Measurements from ENCODE around the gene STK17A.
"Not testable (repeated sequence)": the region's sequence is repeated elsewhere in the genome, so short reads cannot be mapped to it uniquely, and the experiment has no call there.

Gene STK17A

GRCh38 chr7:43602256-43602655, 19.3 kb downstream of the STK17A start:
- no peak for DNase-seq

DNA sequence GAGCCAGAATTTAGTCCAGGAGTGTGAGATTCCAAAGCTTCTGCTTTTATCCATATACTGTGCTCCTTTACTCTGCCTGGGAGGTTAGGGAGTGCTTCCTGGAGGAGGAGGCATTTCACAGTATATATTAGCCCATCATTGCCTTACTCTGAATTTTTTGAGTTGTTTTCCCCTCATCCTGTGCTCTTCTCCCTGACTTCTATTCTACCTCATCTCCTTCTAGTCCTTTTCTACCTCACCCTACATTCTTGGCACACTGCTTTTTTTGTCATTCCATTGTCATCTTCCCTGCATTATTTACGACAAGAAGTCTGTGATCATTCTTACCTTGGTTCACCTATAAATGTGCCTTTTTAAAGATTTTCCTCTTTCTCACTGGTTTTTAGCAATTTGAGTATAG, 21.3 kb downstream of the STK17A start:
- no peak for DNase-seq

DNA sequence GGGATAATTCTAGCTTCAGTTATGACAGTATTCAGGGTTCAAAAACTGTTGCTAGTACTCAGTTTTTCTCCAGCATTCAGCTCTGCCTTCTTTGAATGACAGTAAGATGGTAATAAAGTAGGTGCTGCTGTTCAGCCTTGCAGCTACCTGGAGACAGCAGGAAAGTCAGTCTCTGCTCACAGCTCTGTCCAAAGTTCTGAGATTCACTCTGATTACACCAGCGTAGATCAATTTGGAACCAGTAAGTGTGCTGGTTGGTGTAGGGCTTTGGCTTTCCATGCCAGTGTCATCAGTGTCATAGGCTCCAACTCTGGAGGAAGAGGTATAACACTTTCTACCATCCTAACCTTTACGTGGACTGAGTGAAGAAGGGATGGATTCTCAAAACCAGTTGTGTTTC, 26.2 kb downstream of the STK17A start:
- no peak for DNase-seq

- no peak for DNase-seq
Observed at GRCh38 chr7:43612128-43612527, 29.2 kb downstream of the STK17A start.

DNA sequence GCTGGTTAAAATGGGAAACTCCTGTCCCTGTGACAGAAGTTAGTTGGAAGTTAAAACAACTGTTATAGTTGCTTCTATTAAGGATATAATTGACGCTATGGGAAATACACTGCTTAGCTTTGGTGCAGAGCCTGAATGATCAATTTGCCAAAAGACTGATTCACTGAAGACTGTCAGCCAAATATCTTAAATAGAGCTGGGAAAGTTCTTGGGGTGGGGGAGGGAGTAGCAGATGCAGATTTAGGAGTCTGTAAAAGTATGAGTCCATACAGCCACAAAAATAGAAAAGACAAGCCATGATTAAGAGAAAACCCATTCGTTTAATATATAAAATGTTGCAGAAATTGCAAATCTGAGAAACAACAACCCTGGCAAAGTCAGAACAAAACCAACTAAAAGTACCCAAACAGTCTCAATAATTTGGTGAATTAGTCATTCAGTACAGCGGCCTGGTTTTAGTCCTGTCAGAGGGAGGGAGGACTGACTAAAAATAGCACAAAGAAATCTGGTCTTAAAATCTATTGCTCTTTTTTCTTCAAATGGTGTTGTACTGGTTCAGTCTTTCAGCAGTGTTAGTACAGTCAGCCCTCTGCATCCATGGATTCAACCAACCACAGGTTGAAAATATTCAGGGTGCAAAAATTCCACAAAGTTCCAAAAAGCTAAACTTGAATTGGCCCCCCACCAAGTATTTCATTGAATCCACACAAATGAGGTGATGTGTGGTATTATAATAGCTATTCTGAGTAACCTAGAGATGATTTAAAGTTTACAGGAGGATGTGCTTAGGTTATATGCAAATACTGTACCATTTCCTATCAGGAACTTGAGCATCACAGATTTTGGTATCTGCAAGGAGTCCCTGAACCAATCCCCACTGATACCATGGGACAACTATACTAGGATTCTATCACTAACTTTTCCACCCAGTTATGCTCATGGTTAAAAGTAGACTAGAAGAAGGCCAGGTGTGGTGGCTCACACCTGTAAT, 30.0 kb downstream of the STK17A start:
- no peak for DNase-seq

- DNase-seq = no peak
Observed at GRCh38 chr7:43615558-43616145, 32.7 kb downstream of the STK17A start.

DNA sequence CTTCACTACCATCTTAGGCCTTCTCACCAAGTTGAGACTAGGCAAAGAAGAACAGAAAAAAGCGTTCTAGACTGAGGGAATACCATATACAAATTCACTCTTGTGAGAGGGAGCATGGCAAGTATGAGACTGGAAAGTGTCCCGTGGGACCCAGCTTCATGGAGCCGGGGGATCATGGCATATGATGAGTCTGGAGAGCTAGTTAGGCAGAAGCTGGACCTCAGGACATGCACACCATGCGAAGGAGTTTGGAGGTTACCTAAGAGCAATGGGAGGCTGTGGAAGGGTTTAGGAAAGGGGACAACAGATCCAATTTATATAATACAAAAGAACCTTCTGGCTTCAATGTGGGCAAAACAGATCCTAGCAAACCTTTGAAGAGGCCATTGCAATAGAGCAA, 34.1 kb downstream of the STK17A start:
- no peak for DNase-seq

- no peak for DNase-seq
Observed at GRCh38 chr7:43618073-43618472, 35.2 kb downstream of the STK17A start.

DNA sequence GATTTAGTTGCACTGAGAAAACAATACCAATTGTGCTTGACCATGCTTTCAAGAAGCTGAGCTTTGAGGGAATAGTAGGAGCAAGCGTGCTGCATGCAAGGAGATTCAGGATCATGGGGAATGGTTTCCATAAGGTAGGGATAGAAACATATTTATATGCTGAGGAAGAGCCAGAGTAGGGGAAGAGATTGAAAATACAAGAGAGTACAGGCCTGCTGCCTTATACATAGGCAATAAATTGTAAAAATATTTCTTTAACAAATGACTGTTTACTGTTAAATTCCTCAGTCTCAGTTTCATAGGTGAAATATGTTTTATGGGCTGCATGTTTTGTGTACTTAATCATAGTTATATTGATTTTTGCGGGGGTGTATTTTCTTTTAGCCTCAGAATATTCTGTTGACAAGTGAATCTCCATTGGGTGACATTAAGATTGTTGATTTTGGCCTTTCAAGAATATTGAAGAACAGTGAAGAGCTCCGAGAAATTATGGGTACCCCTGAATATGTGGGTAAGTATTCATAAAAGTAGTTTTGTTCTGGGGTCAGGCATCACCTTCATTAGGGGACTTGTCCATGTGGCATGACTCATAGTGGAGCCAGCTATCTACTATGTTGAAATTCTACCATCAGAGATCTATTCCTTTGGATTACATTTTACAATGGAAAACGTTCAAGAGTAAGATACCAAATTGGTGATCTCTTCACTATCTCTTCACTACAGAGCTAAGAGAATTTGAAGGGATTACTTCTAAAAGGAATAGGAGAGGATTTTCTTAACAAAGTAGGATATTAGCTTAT, 36.5 kb downstream of the STK17A start:
- DNase-seq = no peak

- no peak for DNase-seq
Observed at GRCh38 chr7:43621729-43622448, 39.0 kb downstream of the STK17A start.

DNA sequence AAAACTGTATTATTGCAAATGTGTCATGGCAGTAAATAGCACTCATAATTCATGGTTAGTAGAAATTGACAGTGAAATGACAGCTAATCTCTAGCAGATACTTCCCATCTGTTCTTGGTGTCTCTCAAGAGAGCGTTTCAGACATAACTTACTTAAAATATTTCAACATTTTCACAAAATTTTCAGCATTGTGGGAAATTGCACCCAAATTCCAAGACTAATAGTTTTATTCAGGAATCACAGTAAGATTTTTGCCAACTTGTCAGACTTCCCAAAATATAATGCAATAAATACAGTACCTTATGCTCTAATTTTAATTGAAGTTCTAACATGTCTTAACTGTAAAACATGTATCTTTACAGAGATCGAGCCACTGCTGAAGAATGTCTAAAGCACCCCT, 41.2 kb downstream of the STK17A start:
- DNase-seq = no peak

GRCh38 chr7:43625453-43625852, 42.5 kb downstream of the STK17A start:
- DNase-seq = peak; percentile 88

GRCh38 chr7:43625980-43626379, 43.1 kb downstream of the STK17A start:
- no peak for DNase-seq

- no peak for DNase-seq
Observed at GRCh38 chr7:43626695-43627094, 43.8 kb downstream of the STK17A start.

GRCh38 chr7:43627798-43628197, 44.9 kb downstream of the STK17A start:
- DNase-seq = not testable (repeated sequence)

GRCh38 chr7:43628431-43628830, 45.5 kb downstream of the STK17A start:
- no peak for DNase-seq

GRCh38 chr7:43629857-43630256, 46.9 kb downstream of the STK17A start:
- DNase-seq = no peak

DNA sequence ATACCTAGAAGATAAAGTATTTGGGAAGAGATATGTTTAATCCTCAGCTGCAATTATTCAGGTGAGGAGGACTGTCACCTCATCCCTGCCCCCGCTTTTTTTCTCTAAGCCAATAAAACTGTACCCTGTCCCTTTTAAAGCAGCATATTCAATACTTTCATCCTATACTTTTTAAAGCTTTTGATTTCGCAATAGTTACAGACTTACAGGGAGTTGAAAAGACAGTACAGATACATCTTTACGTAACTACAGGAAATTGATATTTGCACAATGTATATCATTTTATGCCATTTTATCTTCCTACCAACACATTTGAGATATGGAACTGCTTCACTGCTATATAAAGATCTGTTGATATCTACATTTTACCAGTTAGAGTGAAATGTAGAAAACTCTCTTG, 47.6 kb downstream of the STK17A start:
- no peak for DNase-seq

DNA sequence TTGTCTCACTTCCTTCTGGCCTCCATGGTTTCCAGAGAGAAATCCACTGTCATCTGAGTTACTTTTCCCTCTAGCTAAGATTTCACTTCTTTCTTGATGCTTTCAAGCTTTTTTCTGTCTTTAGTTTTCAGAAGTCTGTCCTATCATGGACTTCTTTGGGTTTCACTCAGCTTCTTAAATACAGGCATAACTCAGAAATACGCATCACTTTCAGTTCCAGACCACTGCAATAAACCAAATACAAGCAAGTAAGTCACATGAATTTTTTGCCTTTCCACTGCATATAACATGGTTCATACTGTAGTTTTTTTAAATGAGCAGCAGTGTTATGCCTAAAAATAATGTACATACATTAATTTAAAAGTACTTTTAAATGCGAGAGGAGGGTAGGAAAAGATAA, 48.7 kb downstream of the STK17A start:
- no peak for DNase-seq

DNA sequence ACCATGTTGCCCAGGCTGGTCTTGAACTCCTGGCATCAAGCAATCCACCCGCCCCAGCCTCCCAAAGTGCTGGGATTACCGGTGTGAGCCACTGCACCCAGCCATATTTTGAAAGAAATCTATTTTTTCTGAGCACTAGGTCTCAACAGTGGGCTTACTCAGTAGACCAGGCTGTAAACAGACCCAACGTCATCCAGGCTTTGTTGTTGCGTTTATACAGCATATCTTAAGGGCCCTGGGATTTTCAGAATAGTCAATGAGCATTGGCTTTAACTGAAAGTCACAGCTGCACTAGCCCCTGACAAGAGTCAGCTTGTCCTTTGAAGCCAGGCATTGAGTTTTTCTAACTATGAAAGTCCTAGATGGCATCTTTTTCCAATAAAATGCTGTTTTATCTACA, 49.8 kb downstream of the STK17A start:
- no peak for DNase-seq

DNA sequence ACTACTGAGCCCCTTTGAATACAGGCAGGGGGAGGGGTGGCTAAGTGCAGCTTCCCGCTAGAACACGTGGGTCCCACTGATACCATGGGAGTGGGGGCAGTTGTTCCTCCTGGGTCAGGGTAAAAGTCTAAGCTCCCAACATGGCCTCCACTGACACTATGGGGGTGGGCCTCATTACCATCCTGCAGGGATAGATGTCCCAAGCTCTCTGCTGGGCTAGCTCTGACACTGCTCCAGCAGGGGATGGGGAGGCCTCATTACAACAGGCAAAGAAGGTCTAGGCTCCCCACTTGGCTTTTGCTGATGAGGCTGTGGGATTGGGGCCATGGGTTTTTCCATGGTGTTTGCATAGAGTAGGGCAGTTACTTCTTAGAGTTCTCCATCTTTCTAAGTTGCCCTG, 51.5 kb downstream of the STK17A start:
- DNase-seq = no peak

GRCh38 chr7:43636093-43636492, 53.2 kb downstream of the STK17A start:
- no peak for DNase-seq

Data from CD4-positive, alpha-beta T cell treated with Interleukin-17A for 1 hour (primary cell).